ENCODE results near the gene TAP2.
A peak's percentile ranks its signal among the peaks of the same experiment; 100 is the strongest.
"Not testable (repeated sequence)": the region's sequence is repeated elsewhere in the genome, so short reads cannot be mapped to it uniquely, and the experiment has no call there.

Gene TAP2

DNA sequence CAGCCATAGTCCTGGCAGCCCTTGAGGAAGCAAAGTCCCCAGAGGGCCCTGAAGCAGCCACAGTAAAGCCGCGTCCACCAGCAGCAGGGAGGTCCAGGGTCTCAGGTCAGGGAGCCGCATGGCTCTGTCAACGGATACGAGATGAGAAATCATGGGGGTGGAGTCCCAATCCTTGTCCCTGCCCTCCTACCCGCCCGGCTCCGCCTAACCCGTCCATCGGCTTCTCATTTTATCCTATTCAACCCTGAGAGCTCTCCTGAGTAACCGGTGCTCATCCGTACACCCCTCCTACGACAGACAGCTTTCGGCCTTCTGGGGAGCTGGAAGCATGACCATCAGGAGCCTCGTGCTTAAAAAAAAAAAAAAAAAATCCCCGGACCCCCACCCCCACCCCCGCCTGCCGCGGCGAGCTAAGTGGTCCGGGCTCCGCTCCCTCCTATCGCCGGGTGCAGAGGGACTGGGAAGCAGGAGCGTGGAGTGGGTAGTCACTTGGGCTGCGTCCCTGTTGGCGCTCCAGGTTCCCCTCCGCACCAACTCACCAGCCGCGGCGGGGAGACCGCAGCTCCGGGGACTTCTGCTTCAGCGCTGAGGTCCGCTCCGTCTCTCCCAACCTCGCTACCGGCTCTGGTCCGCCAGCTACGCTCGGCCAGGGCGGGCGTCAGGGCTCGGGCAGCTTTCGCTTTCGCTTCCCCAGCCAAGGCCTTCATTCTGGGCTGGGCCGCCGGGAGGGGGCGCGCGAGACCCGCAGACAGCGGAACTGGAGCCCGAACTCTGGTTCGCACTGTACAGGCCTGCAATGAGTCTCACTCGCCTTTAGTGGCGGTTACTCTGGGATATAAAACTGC, at the start of gene TAP2:
Gene TAP2, minus strand, starts transcription at position 626 of the 845 bp plus-strand sequence. Its CDS starts 506 bp downstream, at position 120.
- peaks cover 68% of the 10 kb centered on the region for H3K4me1 ChIP-seq
- peaks cover 47% of the 10 kb centered on the region for H3K36me3 ChIP-seq
- H3K4me3 ChIP-seq, result peak within 1 kb of the TSS; percentile 77
- H3K4me2 ChIP-seq, result peak within 1 kb of the TSS; percentile 99
- peak within 1 kb of the TSS; percentile 88 for H3K9ac ChIP-seq
- no peaks in the 10 kb centered on the region for H3K9me3 ChIP-seq
- peak within 1 kb of the TSS; percentile 89 for H3K27ac ChIP-seq
- H4K20me1 ChIP-seq, result no peaks in the 10 kb centered on the region
- no peaks in the 10 kb centered on the region for H3K27me3 ChIP-seq
- no peak for TF ChIP-seq Cebpa-rat (IDR thresholded peaks at IDR 0.05)

DNA sequence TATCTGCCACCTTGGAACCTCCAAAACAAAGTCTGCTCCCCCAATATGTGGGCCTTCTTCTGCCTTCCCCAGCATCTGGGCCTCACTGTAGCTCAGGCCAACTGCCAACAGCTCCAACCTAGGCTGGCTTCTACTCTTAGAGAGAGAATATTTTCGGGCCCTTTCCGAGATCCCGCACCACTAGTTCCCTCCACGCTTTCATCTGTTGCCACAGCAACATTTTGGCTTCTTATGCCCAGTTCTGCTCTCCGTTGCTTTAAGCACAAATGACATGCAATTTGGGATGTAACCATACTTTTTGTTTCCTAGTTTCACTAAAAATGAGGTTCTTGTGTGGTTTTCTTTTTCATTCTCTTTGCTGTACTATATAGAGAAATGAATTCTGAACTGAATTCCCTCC, 49.1 kb upstream of the TAP2 start:
- no peak overlapping the region for H3K4me2 ChIP-seq
- no peaks in the 10 kb centered on the region for H3K9me3 ChIP-seq
- H4K20me1 ChIP-seq, result no peaks in the 10 kb centered on the region
- no peak overlapping the region for H3K27ac ChIP-seq
- no peak for TF ChIP-seq Cebpa-rat (IDR thresholded peaks at IDR 0.05)
- no peak overlapping the region for H3K9ac ChIP-seq
- H3K27me3 ChIP-seq, result no peaks in the 10 kb centered on the region
- no peak overlapping the region for H3K4me3 ChIP-seq
- peaks cover 17% of the 10 kb centered on the region for H3K4me1 ChIP-seq
- H3K36me3 ChIP-seq, result no peaks in the 10 kb centered on the region

DNA sequence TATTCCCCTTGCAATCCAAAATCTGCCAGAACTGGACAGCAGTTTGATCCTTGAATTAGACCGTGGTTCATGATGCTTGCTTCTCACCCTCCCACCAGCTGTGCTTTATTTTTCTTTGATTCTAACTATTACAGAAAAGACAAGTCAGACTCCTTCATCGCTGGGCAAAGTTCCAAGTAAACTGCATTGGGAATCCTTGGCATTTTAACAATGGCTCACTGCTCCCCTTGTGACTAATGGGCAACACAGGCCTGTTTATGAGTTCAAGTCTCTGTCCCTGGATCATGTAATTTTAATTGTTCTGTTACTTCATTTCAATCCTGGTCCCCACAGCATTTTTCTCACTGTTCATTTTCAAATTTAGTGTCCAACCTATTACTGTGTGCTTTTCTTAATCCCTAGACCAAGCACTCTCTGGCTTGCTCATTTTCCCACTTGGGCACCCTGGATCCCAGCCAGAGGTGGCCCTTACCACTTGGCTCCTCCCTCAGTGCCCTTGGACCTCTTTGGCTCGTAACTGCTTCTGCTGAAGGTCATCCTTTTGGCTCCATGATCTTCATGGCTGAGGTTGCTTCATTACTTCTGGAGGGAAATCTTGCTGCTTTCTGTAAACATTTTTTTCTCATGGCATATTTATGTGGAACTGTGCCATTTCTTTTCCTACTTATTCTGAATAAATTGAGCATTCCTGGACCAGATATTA, 48.3 kb upstream of the TAP2 start:
- Histone ChIP-seq H3K36me3 (no peaks in the 10 kb centered on the region), H3K4me3 (no peak overlapping the region), H3K27me3 (no peaks in the 10 kb centered on the region), H3K9ac (no peak overlapping the region), H3K9me3 (no peaks in the 10 kb centered on the region), H4K20me1 (no peaks in the 10 kb centered on the region), H3K27ac (no peak overlapping the region), H3K4me2 (no peak overlapping the region), H3K4me1 (peaks cover 17% of the 10 kb centered on the region)
- TF ChIP-seq Cebpa-rat (IDR thresholded peaks at IDR 0.05), result no peak

DNA sequence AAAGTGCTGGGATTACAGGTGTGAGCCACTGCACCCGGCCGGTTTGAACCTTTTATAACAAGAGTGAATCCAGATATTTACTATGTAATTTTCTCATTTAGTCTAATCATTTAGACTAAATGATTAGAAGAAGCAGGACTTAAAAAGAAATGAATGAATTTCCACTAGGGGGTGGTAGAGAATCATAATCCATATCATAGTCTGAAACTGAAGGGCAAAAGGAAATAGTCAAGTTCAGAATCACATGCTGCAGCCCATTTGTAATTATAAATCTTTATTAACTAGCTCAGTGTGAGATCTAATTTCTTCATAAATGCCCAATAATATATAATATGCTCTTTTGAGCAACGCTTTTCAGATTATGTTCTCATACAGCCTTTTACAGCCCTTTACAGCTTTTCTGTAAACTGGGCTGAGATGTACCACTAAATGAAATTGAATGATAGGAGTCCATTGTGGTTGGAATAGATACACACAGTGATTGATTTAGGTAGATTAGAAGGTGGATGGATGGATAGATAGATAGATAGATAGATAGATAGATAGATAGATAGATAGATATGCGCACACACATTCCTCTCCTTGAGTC, 47.3 kb upstream of the TAP2 start:
- Histone ChIP-seq H3K9ac (no peak overlapping the region), H3K27ac (no peak overlapping the region), H3K9me3 (no peaks in the 10 kb centered on the region), H3K4me3 (no peak overlapping the region), H3K4me2 (no peak overlapping the region), H3K4me1 (peaks cover 13% of the 10 kb centered on the region), H4K20me1 (no peaks in the 10 kb centered on the region), H3K27me3 (no peaks in the 10 kb centered on the region), H3K36me3 (no peaks in the 10 kb centered on the region)
- TF ChIP-seq Cebpa-rat (IDR thresholded peaks at IDR 0.05), result no peak

DNA sequence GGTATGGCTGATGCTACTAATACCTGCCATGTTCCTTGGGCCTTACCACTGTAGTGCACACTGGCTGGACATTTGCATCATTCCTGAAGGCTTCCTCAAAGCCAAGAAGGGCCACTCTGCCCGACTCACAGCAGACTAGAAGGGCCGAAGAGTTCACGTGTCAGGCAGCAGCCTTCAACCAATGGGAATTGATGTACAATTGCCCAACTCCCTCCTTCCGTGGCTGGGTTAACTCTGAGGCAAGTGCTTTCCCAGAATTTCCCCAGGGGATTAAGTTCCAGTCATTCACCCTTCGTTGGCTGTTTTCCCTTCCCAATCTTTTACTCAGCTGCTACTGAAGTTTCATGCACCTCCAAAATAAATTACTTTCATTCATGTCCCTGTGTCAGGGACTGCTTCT, 45.2 kb upstream of the TAP2 start:
- Histone ChIP-seq H3K36me3 (peaks cover 5% of the 10 kb centered on the region; the same call in 1 of the 2 replicates), H4K20me1 (no peaks in the 10 kb centered on the region), H3K9ac (no peak overlapping the region), H3K27me3 (no peaks in the 10 kb centered on the region), H3K27ac (no peak overlapping the region), H3K4me1 (peaks cover 12% of the 10 kb centered on the region), H3K4me2 (peak overlapping the region; percentile 49), H3K4me3 (no peak overlapping the region), H3K9me3 (no peaks in the 10 kb centered on the region)
- TF ChIP-seq Cebpa-rat (IDR thresholded peaks at IDR 0.05), result no peak

DNA sequence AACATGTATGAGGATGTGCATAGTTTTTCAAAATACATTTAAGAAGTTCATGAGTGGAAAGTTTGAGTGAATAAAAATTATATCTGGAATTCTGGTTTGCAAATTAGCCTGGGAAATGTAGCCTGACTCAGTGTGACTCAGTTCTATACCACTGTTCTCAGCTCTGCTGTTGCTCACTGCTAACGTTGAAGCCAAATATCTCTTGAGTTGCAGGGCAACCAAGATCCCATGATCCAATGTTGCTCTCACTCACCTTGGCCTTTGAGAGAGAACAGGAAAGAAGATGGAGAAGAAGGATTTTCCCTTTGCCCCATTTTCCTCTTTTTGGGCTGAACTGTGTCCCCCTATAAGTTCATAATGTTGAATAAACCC, 44.3 kb upstream of the TAP2 start:
- H3K4me1 ChIP-seq, result peaks cover 12% of the 10 kb centered on the region
- H4K20me1 ChIP-seq, result no peaks in the 10 kb centered on the region
- no peak overlapping the region for H3K4me2 ChIP-seq
- peaks cover 5% of the 10 kb centered on the region; the same call in 1 of the 2 replicates for H3K36me3 ChIP-seq
- H3K9me3 ChIP-seq, result no peaks in the 10 kb centered on the region
- H3K27me3 ChIP-seq, result no peaks in the 10 kb centered on the region
- TF ChIP-seq Cebpa-rat (IDR thresholded peaks at IDR 0.05), result no peak
- H3K9ac ChIP-seq, result no peak overlapping the region
- no peak overlapping the region for H3K27ac ChIP-seq
- no peak overlapping the region for H3K4me3 ChIP-seq

DNA sequence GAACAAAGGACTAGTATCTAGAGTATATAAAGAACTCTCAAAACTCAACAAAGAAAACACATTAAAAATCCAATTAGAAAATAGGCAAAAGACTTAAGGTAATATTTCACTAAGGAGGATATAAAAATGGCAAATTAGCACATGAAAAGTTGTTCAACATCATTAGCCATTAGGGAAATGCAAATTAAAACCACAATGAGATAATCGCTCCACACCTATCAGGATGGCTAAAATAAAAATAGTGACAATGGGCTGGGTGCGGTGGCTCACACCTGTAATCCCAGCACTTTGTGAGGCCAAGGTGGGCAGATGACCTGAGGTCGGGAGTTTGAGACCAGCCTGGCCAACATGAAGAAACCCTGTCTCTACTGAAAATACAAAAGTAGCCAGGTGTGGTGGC, 42.4 kb upstream of the TAP2 start:
- not testable (repeated sequence) for H3K27ac ChIP-seq, H3K9ac ChIP-seq, H3K27me3 ChIP-seq, H3K9me3 ChIP-seq, H3K4me2 ChIP-seq, H3K36me3 ChIP-seq, H3K4me3 ChIP-seq, H4K20me1 ChIP-seq
- peaks cover 12% of the 10 kb centered on the region for H3K4me1 ChIP-seq

DNA sequence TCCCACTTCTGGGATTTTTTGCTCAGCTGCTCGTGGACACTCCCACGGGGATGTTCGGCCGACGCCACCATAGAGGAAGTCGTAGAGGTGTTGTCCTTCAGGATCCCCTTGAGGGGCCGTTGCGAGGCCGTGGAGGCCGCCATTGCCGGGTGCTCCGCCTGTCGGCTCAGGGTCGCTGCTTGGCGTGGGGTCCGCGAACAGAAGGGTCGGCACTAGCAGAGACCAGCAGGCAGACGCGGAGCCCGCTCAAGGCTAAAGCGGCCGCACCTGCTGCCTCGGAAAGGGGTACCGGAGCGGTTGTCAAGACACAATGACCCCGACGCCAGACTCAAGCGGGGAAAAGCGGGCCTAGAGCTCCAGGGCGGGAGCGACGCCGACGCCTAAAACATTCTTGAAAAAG, 41.2 kb upstream of the TAP2 start:
- TF ChIP-seq Cebpa-rat (IDR thresholded peaks at IDR 0.05), result no peak
- H3K4me2 ChIP-seq, result no peak overlapping the region
- H3K27ac ChIP-seq, result no peak overlapping the region
- no peak overlapping the region for H3K9ac ChIP-seq
- no peaks in the 10 kb centered on the region for H4K20me1 ChIP-seq
- H3K4me3 ChIP-seq, result no peak overlapping the region
- H3K9me3 ChIP-seq, result no peaks in the 10 kb centered on the region
- H3K4me1 ChIP-seq, result peaks cover 12% of the 10 kb centered on the region
- H3K36me3 ChIP-seq, result peaks cover 5% of the 10 kb centered on the region; the same call in 1 of the 2 replicates
- no peaks in the 10 kb centered on the region for H3K27me3 ChIP-seq

DNA sequence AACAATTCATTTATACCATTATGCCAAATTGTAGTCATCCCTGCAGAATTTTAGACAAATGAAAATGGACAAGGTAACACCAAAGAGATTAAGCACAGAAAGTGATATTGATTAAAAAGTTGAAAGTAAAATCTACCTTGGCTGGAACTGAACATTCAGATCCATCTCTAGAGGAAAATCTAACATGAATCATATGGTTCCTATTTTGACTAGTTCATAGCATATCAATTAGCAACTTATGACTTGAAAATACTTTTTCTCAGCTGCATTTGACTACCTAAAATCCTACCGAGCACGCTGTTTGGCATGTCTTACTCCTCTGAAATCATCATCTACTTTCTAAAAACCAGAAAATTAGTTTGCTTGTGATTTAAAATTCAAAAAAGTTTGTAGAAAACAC, 38.1 kb upstream of the TAP2 start:
- no peaks in the 10 kb centered on the region for H3K9me3 ChIP-seq
- no peak overlapping the region for H3K27ac ChIP-seq
- no peaks in the 10 kb centered on the region for H3K27me3 ChIP-seq
- H3K4me2 ChIP-seq, result no peak overlapping the region
- H3K4me1 ChIP-seq, result no peaks in the 10 kb centered on the region
- H3K9ac ChIP-seq, result no peak overlapping the region
- no peaks in the 10 kb centered on the region for H4K20me1 ChIP-seq
- no peak overlapping the region for H3K4me3 ChIP-seq
- TF ChIP-seq Cebpa-rat (IDR thresholded peaks at IDR 0.05), result no peak
- H3K36me3 ChIP-seq, result peaks cover 5% of the 10 kb centered on the region; the same call in 1 of the 2 replicates

DNA sequence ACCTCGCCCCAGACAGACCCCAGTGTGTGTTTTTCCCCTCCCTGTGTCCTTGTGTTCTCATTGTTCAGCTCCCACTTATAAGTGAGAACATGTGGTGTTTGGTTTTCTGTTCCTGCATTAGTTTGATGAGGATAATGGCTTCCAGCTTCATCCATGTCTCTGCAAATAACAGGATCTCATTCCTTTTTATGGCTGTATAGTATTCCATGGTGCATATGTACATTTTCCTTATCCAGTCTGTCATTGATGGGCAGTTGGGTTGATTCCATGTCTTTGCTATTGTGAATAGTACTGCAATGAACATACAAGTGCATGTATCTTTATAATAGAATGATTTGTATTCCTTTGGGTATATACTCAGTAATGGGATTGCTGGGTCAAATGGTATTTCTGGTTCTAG, 35.4 kb upstream of the TAP2 start:
- not testable (repeated sequence) for H3K4me1 ChIP-seq, H3K9me3 ChIP-seq, H3K36me3 ChIP-seq, H3K4me2 ChIP-seq, H4K20me1 ChIP-seq, H3K27me3 ChIP-seq, H3K27ac ChIP-seq, H3K9ac ChIP-seq, H3K4me3 ChIP-seq

Data from BLaER1 (cell line).